ENCODE measurements around the gene UGT2A1.

Gene UGT2A1

GRCh38 chr4:69589884-69590283 lies 63.2 kb downstream of the UGT2A1 start:
- DNase-seq (ENCODE audit: low read depth in 2 of 2), result no peak

GRCh38 chr4:69584135-69584534 lies 68.9 kb downstream of the UGT2A1 start:
- no peak for DNase-seq (ENCODE audit: low read depth in 2 of 2)

- DNase-seq (ENCODE audit: low read depth in 2 of 2), result no peak
Measured at GRCh38 chr4:69583543-69583942, 69.5 kb downstream of the UGT2A1 start.

GRCh38 chr4:69577245-69577644 lies 75.8 kb downstream of the UGT2A1 start:
- no peak for DNase-seq (ENCODE audit: low read depth in 2 of 2)

GRCh38 chr4:69576251-69576877 lies 76.7 kb downstream of the UGT2A1 start:
- no peak for DNase-seq (ENCODE audit: low read depth in 2 of 2)

DNA sequence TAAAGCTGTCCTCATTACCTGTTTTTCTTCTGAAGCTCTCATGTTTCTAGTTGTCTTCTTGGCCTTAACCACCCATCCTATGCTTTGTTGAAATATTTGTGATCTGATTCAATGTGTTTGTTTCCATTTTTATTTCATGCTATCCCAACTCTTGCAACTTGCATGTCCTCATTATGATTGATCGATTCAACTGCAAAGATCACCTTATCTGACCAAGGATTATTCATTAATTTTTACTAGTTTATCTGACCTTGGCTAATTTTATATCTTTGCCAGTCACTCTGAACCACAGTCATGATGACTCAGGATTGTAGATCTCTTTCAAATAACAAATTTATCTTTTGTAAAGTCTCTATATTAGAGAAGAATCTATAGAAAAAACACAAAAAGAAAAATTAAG lies 84.3 kb downstream of the UGT2A1 start:
- no peak for DNase-seq (ENCODE audit: low read depth in 2 of 2)

- no peak for DNase-seq (ENCODE audit: low read depth in 2 of 2)
Measured at GRCh38 chr4:69563424-69563823, 89.6 kb downstream of the UGT2A1 start.

- no peak for DNase-seq (ENCODE audit: low read depth in 2 of 2)
Measured at GRCh38 chr4:69549651-69550050, 103.4 kb downstream of the UGT2A1 start.

GRCh38 chr4:69546134-69546765 lies 106.8 kb downstream of the UGT2A1 start:
- no peak for DNase-seq (ENCODE audit: low read depth in 2 of 2)
